WTC11 (cell line): Measurements from ENCODE around the gene JAML. TPM values are rescaled to one million over a fixed set of nuclear protein-coding genes. Genes with fewer than 3 reads are reported as not detected.

Experiments
- ATAC-seq: fragments of 200-7000 bp; cut with Tn5 transposase; 2 replicates; pipeline ENCODE4 v1.10.0; 2021; ENCODE audit warnings: mild to moderate bottlenecking, moderate library complexity
- CTCF ChIA-PET: fragments of 300-600 bp; sonication (Branson Sonifier 250); formaldehyde crosslinking; loops from one replicate; lab custom pipeline; 2021; ENCODE audit warnings: antibody characterized with exemption; lab: Charles Lee
- POLR2A ChIA-PET: fragments of 350-600 bp; sonication (Branson Sonifier 250); formaldehyde crosslinking; loops from one replicate; lab custom pipeline; 2021; ENCODE audit warnings: antibody characterized with exemption; lab: Charles Lee
- DNase-seq: peaks from one replicate; pipeline ENCODE4 v3.0.0; 2021; ENCODE audit warnings: low spot score
- H3K27ac Mint-ChIP-seq: 2 replicates; pipeline ENCODE4 v1.8.0; 2021; ENCODE audit warnings: mixed read lengths
- H3K27me3 Mint-ChIP-seq: 2 replicates; pipeline ENCODE4 v1.8.0; 2021; ENCODE audit warnings: low read depth, mild to moderate bottlenecking, moderate library complexity, mixed read lengths
- H3K36me3 Mint-ChIP-seq: 2 replicates; pipeline ENCODE4 v1.8.0; 2021; ENCODE audit warnings: mixed read lengths
- H3K4me1 Mint-ChIP-seq: 2 replicates; pipeline ENCODE4 v1.8.0; 2022; ENCODE audit warnings: mixed read lengths
- H3K4me3 Mint-ChIP-seq: 2 replicates; pipeline ENCODE4 v1.8.0; 2021; ENCODE audit warnings: mild to moderate bottlenecking, moderate library complexity, mixed read lengths
- H3K9me3 Mint-ChIP-seq: 2 replicates; pipeline ENCODE4 v1.8.0; 2021; ENCODE audit warnings: mixed read lengths
- AR ChIP-seq: fragments of 250-450 bp; sonication (Bioruptor Pico); IDR thresholded peaks from 2 replicates; pipeline ENCODE4 v1.9.0; 2021; ENCODE audit warnings: mild to moderate bottlenecking
- ARID4B ChIP-seq: sonication (generic); formaldehyde crosslinking; IDR thresholded peaks from 2 replicates; pipeline ENCODE4 v1.8.0; 2023; ENCODE audit warnings: missing genetic modification reagents, mild to moderate bottlenecking, borderline replicate concordance
- ATF2 ChIP-seq: sonication (generic); formaldehyde crosslinking; IDR thresholded peaks from 2 replicates; pipeline ENCODE4 v1.8.1; 2022; ENCODE audit warnings: low read depth, missing genetic modification reagents, borderline replicate concordance
- ELF4 ChIP-seq: sonication (generic); formaldehyde crosslinking; IDR thresholded peaks from 2 replicates; pipeline ENCODE4 v1.8.1; 2022; ENCODE audit warnings: low read depth, mild to moderate bottlenecking, moderate library complexity, missing genetic modification reagents
- ERG ChIP-seq: fragments of 250-450 bp; sonication (Bioruptor Pico); IDR thresholded peaks from 2 replicates; pipeline ENCODE4 v1.8.0; 2021; ENCODE audit warnings: mild to moderate bottlenecking
- ESRRA ChIP-seq: sonication (generic); formaldehyde crosslinking; IDR thresholded peaks from 2 replicates; pipeline ENCODE4 v1.8.1; 2022; ENCODE audit warnings: mild to moderate bottlenecking, missing genetic modification reagents, borderline replicate concordance
- KAT7 ChIP-seq: sonication (generic); formaldehyde crosslinking; IDR thresholded peaks from 2 replicates; pipeline ENCODE4 v1.8.1; 2023; ENCODE audit warnings: missing genetic modification reagents, mild to moderate bottlenecking, borderline replicate concordance
- OVOL2 ChIP-seq: fragments of 250-450 bp; sonication (Bioruptor Pico); IDR thresholded peaks from 2 replicates; pipeline ENCODE4 v1.9.0; 2021; ENCODE audit warnings: mild to moderate bottlenecking, borderline replicate concordance
- TEAD4 ChIP-seq: sonication (generic); formaldehyde crosslinking; IDR thresholded peaks from 2 replicates; pipeline ENCODE4 v1.8.0; 2022; ENCODE audit warnings: mild to moderate bottlenecking, missing genetic modification reagents
- USF1 ChIP-seq: sonication (generic); formaldehyde crosslinking; IDR thresholded peaks from 2 replicates; pipeline ENCODE4 v1.8.0; 2022; ENCODE audit warnings: mild to moderate bottlenecking, missing genetic modification reagents
- ZBTB43 ChIP-seq: sonication (generic); formaldehyde crosslinking; IDR thresholded peaks from 2 replicates; pipeline ENCODE4 v1.8.1; 2023; ENCODE audit warnings: mild to moderate bottlenecking, missing genetic modification reagents
- ZNF138 ChIP-seq: sonication (generic); formaldehyde crosslinking; conservative IDR thresholded peaks from 2 replicates; pipeline ENCODE4 v1.8.1; 2022; ENCODE audit warnings: mild to moderate bottlenecking, moderate library complexity, missing genetic modification reagents
- ZNF219 ChIP-seq: sonication (generic); formaldehyde crosslinking; IDR thresholded peaks from 2 replicates; pipeline ENCODE4 v1.8.0; 2023; ENCODE audit warnings: missing genetic modification reagents, mild to moderate bottlenecking, borderline replicate concordance
- ZNF263 ChIP-seq: sonication (generic); formaldehyde crosslinking; IDR thresholded peaks from 2 replicates; pipeline ENCODE4 v1.8.1; 2022; ENCODE audit warnings: low read depth, mild to moderate bottlenecking, moderate library complexity, missing genetic modification reagents
- ZNF532 ChIP-seq: fragments of 250-450 bp; sonication (Bioruptor Pico); IDR thresholded peaks from 2 replicates; pipeline ENCODE4 v1.9.0; 2021; ENCODE audit warnings: mild to moderate bottlenecking, borderline replicate concordance
- total RNA-seq: library from RNA; stranded (reverse); gene quantifications from 3 replicates; pipeline ENCODE4 v1.2.3, GENCODE V29; 2021

Gene JAML
- total RNA-seq, 1 experiment from 2014 or later, result 0.24 TPM

- TF ChIP-seq ZNF138 (CRISPR knock-in tag) (no peak), KAT7 (CRISPR knock-in tag) (no peak)
Measured at GRCh38 chr11:118175993-118176777, 48.6 kb downstream of the JAML start, which contains the start of gene SCN2B (continued).

GRCh38 chr11:118175031-118175992 lies 49.5 kb downstream of the JAML start:
- Mint-ChIP-seq H3K36me3 (no peaks in the 10 kb centered on the region), H3K4me3 (peak overlapping the region; percentile 81), H3K9me3 (no peaks in the 10 kb centered on the region), H3K27ac (no peak overlapping the region), H3K4me1 (peaks cover 46% of the 10 kb centered on the region), H3K27me3 (peaks cover 62% of the 10 kb centered on the region)
- ATAC-seq, result no peak
- ChIA-PET CTCF (interaction anchor here (0.8 to 2.1 kb wide), 8 partner anchors 20 to 352 kb away, joined by 3 to 7 read pairs (median 4); partner anchors contain the start of gene SCN4B), POLR2A (no interaction called here)
- no peak for DNase-seq
- TF ChIP-seq ERG (CRISPR knock-in tag), result no peak
- TF ChIP-seq ARID4B, result no peak
- TF ChIP-seq ATF2 (CRISPR knock-in tag), result no peak
- TF ChIP-seq TEAD4 (CRISPR knock-in tag), result no peak
- no peak for TF ChIP-seq ZNF532 (CRISPR knock-in tag)
- no peak for TF ChIP-seq OVOL2 (CRISPR knock-in tag)
- TF ChIP-seq USF1 (CRISPR knock-in tag), result no peak
- no peak for TF ChIP-seq ELF4 (CRISPR knock-in tag)
- no peak for TF ChIP-seq ZBTB43 (CRISPR knock-in tag)
- no peak for TF ChIP-seq ZNF263 (CRISPR knock-in tag)
- TF ChIP-seq AR (CRISPR knock-in tag), result no peak
- no peak for TF ChIP-seq ZNF219 (CRISPR knock-in tag)
- no peak for TF ChIP-seq ESRRA (CRISPR knock-in tag)
